T-helper 1 cell treated with Interleukin-12 subunit alpha and Interleukin-12 subunit beta and Interleukin-4 antibody, amounts not matched to agents 30 ng/mL and 1 ng/mL, for 36 hours (primary cell): ENCODE data around the gene MORF4L1. TPM values are rescaled to one million over a fixed set of nuclear protein-coding genes. Genes with fewer than 3 reads are reported as not detected.
"Not testable (repeated sequence)": the region's sequence is repeated elsewhere in the genome, so short reads cannot be mapped to it uniquely, and the experiment has no call there.

Source experiments
- intact Hi-C: fragments of 100-400 bp; cut with micrococcal nuclease; formaldehyde crosslinking; loops from one replicate; pipeline ENCODE4 v1.15.1; 2024
- total RNA-seq: library from RNA; stranded (reverse); gene quantifications from 2 replicates; pipeline ENCODE4 v1.2.3, GENCODE V29; 2022

Gene MORF4L1
- total RNA-seq, 1 donor from 2014 or later: 240 TPM

DNA sequence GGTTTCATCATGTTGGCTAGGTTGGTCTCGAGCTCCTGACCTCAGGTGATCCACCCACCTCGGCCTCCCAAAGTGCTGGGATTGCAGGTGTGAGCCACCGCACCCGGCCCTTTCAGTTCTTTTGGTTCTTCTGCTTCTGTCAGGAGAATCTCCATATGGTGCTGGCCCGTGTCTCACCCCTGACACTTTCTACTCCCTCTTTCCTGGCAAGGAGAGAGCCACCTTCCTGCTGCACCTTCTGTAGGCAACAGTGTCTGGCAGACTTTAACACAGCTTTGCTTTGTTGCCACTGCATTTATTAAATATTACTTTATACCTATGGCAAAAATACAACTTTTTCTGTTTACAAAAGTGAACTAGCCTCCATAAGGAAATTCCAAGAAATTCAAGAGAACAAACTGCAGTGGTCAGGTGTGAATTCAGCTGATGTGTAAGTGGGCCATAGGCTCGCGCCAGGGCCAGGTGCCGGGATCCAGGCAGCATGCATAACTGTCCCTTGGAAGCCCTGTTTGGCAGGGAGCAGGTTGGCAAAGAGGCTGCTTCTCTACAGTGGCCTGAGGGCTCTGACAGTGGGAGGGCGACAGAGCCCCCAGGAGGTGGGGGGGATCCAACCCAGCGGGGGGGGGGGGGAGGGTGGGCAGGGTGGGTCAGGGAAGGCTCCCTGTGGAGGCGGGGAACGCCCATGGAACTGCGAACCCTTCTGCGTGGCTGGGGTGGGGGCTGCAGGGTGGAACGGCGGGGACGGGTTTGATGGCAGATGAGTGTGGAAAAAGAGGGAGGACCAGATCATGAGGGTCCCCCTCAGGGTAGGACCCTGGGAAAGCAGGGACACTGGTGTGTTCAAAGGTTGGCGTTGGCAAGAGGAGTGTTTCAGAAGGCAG, 51.0 kb downstream of the MORF4L1 start:
- intact Hi-C loops: no loop called here

DNA sequence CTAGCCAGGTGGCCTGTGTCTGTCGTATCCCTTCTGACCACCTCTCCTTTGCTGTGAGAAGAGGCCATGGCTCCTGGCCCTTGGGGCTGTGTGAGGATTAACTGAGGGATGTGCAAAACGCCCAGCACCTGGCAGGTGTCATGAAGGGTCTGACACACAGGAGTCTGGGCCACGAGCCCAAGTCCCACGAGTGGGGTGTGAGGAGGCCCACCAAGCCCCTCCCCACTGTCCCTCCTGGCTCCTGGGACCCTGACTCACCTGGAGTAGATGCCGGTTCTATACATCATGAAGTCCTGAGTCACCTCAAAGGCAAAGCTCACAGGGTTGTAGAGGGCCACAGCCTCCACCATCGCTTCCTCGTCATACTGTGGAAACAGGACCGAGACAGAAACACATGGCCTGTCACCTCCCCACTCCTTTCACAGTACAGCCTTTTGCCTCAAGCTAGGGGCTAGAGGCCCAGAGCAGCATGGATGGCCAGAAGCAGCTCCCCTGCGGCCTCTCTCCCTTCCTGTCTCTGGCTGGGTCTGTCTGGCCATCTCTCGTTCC, 52.5 kb downstream of the MORF4L1 start:
- intact Hi-C loops: no loop called here

DNA sequence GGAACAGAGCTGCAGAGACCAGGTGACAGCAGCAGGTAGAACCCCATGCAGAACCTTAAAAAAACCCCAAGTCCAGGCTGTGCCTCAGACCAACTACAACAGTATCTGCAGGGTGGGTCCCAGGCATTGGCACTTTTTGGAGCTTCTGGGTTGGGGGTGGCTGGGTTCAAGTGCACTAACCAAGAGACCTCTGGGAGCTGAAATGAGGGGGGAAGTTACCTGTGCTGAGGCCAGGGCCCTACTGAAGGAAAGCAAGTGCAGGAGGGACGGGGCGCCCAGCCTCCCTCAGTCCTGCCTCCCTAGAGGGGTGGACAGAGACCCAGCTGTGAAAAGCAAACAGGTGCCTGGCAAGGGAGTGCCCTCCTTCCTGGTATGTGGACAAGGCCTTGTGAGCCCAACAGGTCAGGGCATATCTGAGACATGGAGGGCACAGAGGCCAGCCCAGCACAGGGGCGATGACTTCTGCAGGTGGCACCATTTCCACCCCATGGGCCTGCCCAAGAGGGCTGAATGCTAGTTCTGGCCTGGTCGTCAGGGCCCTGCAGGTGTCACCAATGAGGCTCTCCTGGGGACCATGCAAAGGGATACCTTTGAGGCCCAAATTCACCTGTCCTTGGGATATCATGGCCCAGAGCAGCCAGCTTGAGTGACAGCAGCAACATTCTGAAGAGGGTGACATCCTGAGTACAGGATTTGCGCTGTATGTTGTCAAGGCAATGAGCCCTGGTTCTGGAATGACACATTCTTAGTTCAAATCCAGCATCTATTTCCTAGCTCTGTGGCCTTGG, 53.5 kb downstream of the MORF4L1 start:
- intact Hi-C loops: no loop called here

DNA sequence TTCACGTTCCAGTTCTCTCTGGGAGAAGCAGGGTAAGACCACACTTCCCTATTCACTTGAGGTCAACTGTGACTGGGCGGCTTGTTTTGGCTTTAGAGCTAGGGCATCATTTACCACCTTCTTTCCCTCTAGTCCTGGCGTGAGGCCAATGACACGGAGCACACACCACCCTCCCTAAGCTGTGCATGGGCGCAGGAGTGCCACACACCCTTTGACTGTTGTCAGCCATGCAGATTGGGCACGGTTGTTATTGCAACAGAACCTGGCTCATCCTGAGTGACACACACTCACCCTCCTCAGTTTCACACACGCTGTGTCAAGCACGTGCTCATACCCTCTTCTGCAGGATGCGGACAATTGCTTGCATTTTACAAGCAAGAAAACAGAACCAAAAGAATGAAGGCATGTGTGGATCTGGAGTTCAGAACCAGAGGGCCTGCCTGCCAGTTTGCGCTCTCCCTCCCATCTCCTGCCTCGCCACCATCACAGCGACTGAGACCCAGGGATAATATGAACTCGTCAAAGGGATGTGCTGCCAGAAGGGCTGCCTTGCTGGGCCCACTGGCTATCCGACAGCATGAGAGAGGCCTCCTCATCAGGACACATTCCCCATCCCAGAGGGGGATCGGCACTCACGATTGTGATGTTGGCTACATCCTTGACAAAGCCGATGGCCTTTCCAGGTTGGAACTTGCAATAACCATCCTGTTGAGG, 54.5 kb downstream of the MORF4L1 start:
- intact Hi-C loops: no loop called here

DNA sequence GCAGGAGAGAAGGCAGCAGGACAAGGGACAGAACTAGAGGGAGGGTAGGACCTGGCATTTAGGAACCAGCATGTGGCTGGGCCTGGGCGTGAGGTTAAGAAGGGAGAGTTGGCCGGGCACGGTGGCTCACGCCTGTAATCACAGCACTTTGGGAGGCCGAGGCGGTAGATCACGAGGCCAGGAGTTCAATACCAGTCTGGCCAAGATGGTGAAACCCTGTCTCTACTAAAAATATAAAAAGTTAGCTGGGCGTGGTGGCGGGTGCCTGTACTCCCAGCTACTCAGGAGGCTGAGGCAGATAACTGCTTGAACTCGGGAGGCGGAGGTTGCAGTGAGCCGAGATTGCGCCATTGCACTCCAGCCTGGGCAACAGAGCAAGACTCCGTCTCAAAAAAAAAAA, 55.5 kb downstream of the MORF4L1 start:
- intact Hi-C loops: not testable (repeated sequence)

DNA sequence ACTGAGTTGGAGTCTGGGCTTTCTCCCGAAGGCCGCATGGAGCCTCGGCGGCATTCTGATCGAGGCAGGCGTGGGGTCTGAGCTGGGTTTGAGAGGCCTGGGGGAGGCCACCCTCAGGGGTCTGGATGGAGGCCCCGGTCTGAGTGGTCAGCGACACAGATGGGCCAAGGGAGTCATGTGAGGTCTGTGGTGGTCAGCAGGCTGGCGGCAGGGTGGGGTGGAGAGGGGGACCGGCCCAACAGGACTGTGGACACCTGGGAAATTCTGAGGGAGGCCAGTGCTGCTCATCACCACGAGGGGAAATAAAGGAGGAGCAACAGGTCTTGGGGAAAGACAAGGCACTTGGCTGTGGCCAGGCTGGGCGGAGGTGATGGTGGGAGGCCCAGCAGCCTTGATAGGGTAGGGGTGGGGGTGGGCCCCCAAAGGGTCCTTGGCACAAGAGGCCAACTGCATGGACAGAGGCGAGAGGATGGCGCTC, 56.0 kb downstream of the MORF4L1 start:
- intact Hi-C loops: no loop called here

DNA sequence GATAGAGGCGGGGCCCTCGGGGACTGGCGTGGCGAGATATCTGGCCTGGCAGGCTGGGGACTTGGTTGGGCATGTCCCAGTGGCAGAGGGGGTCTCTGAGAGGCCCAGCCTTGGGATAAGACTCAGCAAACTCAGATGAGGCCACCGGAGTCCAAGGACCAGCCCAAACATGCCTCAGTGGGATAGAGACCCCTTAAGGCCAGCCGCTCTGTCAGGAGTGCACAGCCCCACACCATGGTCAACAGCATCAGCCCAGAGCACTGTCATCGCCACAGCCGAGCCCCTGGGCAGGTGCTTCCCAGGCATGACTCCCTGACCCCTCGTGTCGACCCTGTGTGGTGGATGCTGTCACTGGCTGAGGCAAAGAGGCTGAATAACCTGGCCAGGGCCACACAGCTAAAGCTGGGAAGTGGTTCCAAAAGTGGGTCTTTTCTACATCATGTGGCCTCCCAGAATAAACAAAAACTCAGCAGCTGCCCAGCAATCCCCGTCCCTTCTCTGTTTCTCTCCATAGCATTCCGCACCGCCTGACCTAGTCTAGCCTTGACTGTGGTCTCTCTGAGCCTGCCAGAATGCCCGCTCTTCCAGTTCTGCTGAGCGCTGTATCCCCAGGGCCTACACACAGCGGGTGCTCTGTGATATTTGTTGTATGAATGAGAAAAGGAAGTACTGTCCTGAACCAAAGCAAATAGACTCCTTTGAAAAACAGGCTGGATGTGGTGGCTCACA, 57.0 kb downstream of the MORF4L1 start:
- intact Hi-C loops: no loop called here

DNA sequence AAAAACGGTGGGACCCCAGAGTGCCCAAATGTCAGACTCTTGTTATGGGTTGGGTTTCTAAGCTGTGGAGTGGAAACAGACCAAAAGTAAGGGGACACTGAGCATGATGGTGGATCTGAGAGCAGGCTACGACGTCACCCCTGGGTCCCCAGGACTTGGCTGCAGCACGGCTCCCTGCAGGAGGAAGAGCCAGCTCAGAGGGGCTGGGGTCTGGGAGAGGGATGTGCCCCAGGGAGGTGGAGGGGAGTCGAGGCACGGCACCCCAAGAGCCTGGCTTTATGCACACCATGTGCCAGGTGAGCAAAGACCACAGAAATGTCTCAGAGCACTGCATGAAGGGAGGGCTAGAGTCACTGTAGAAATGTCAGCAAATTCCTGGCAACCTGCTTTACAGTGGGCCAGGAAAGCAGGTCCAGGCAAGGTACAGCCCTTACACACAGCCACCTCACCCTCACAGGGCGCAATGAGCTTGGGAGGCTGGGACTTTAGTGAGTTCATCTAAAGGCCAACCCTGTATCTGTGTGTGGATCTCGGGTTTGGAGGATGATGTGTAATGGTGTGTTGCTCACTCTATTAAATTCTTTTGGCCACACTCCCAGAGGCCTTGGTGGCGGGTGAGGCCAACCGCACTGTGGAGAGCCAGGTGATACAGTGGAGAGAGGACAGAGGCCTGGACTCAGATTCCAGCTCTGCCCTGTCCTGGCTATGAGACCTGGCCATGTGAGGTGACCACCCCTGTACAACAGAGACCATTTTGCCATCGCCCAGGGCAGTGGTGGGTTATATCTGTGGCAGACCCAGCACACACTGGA, 58.1 kb downstream of the MORF4L1 start:
- intact Hi-C loops: no loop called here

DNA sequence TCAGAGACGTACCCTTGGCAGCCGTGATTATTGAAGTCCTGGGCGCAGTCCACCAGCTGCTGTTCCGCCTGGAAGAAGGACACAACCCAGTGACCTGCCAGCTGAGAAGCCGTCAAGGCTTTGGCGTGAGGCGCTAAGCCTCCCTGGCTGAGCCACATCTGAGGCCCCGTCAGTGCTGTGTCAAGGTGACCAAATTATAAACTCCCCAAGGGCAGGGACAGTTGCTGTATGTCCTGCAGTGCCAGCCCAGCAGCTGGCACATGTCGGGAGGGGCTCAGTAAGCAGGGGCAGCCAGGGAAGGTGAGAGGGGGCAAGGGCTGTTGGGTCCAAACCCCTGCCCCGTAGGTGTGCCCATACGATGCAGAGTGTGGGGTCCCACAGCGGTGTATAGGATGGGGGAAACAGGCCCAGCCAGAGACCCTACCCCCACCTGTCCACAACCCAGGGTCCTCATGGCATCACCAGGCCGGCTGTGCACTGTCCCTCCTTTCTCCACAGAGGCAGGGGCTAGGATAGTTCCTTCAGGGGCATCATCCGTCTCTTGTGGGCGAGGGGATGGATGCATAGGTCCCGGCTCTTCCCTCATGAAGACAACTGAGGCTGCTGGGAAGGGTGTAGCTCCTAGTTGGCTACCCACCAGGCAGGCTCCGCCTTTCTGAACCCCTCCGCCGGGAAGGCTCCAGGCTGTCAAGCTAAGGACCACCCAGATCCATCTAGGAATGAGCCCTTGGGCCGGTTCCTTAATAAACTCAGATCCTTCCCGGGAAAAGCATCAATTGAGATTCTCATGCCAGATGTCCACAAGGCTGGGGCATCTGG, 59.0 kb downstream of the MORF4L1 start:
- intact Hi-C loops: no loop called here

DNA sequence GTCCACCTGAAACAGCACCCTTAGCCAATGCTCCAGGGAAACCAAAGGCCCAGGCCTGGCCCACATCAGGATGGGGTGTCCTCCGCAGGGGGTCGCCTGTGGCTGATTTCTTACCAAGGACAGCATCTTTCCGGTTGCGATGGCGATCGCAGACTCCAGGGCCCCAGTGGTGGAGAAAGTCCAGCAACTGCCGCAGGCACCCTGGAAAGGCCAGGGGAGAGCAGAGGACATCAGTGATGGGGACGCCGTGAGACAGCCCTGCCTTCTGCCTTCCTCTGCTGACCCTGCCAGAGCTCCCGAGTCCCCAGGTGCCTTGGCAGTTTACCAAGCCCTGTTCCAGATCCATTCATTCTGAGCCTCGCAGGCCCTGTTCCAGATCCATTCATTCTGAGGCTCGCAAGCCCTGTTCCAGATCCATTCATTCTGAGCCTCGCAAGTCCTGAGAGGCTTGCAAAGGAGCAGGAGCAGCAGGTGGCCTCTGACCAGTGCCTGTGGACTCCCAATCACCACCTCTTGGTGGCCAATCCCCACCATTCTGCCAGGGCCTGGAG, 59.6 kb downstream of the MORF4L1 start:
- intact Hi-C loops: no loop called here

DNA sequence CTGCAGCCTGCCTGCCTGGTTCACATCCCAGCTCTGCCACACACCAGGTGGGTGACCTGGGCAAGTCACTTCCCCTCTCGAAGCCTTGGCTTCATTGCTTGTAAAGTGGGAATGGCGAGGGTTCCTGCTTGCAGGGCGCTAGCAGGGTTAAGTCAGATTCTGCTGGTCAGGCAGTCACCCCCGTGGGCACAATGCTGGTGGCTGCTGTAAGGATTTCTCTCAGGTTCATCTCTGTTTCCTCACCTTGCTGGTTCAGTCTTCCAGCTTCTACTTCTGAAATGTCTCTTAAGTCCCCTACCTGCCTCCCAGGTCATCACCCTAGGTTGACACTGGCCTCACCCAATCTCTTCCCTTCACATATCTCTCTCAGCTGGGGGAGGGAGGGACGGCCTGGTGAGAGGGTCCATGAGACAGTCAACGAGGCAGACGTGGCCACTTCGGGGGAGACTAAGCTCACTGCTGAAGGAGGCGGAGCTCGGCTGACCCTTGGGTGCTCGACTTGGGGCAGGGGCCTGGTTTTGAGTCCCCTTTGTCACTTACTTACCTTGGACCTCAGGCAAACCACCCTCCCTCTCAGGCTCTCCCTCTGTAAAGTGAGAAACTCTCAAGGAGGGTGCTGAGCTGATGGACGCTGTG, 60.6 kb downstream of the MORF4L1 start:
- intact Hi-C loops: no loop called here

DNA sequence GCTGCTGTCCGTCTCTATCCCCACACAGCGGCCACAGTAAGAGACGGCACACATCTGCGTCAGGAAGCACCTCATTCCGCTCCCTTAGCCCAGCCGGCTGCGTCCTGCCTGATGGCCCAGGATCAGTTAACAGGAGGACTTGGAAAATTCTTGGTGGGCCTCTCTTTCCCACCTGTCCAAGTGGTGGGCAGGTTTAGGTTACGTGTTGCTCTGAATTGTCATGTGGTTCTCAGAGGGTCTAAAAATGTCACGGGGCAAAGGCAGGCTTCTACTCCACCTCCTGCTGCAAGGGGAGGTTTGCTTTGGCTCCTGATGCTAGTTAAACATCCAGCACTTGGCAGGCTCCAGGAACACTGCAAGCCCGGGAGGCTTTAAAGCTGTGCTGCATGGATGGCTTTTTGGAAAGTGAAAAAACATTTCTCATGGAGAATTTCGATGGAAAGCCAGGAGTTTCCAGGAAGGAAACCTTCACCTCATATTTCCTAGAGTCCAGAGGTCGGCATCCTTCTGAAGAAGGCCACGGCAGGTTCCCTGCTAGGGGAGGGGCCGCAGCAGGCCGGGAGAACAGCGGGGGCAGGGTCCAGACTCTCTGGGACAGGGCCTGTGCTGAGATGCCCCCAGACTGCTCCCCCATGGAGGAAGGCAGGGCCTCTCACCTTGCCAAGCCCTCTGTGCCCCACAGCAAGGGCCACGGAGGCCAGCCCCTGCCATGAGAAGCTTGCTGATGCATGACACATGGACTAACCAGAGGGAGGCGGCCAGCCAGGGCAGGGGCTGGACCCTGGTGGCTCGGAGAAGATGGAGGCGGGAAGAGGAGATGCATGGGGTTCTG, 61.3 kb downstream of the MORF4L1 start:
- intact Hi-C loops: no loop called here

DNA sequence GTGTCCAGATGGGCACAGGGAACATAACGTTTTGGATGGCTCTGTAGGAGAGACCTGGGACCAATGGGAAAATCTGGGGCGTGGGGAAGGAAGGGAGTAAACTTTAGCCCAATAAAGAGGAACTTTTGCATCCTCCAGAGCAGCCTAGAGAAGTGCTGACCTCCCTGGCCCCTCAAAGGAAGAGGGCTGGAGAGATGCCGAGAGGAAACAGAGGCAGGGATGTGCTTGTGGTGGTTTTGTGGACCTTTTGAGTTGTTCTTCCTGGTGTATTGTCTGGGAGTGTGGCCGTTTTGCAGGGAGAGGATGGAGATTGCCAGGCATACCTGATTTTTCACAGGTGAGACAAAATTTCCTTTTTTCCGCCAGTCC, 61.9 kb downstream of the MORF4L1 start:
- intact Hi-C loops: no loop called here

DNA sequence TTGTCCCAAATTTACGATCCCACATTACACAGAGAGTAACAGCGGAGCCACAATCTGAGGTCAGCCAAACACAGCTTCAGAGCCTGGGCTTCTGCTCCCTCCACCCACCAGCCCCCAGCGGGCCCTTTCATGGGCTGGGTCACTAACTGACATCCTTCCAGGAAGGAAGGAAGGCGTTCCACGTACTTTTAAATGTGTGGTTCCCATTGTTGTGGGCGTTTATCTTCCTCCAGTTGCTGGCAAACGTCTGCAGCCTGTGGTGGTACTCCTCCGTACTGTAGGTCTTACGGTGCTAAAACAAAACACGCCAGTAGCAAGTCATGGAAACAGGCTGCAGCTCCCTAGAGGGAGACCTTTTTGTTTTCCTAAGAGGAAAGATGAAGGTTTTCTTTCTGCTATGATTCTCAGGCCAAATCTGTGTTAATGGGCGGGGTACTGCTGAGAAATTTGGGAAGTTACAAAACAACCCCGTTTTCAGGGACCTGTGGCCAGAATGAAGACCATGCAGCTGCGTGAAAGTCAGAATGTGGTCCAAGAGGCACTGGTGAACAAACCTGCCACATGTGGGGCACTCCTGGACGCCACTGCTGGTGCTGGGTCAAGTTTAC, 64.5 kb downstream of the MORF4L1 start:
- intact Hi-C loops: no loop called here

DNA sequence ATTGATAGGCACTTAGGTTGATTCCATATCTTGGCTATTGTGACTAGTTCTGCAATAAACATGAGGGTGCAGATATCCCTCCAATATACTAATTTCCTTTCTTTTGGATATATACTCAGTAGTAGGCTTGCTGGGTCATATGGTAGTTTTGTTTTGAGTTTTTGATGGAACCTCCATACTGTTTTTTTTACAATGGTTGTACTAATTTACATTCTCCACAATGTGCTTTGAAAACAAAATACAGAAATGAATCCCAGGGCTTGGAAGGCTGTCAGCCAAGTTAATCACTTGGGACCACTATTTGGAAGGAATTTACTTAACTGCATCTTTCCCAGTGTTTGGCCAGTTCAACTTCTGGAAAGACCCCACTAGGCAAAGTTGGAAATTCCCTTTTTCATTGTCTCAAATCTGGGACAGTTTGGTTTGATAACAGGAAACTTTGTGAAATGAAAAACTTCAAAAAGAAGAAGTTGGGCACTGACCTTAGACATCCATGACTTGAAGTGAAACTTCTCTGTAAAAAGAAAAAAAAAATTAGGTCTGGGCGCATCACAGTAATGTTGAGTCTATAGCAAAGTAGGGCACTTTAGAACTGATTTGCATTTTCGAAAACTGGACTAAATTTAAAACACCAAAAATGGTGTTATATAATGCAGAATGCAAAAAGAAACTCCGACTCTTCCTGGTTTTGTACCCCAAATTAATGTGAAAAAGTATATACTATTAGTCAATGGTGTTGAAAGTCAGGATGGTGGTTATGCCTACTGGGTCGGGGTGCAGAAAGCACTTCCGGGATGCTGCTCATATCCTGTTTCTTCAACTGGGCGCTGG, 66.2 kb downstream of the MORF4L1 start:
- intact Hi-C loops: no loop called here

DNA sequence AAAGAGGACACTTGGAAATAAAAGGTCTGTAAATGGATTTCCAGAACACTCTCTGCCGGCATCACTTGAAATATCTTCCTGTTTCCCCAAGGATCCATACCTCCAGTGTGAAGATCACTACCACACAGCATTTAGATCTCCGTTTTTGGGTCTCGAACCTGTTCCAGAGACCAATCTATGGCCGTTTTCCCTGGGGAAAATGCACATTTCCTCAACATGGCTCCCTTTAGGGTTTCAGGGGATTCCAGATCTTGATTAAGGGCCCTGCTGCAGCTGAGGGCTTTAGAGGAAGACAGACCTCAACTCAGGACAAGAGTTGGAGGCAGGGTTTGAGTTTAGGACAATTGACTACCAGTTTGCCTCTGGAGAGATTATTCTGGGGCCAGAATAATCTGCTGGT, 70.1 kb downstream of the MORF4L1 start:
- intact Hi-C loops: no loop called here
